Measurements from ENCODE around the gene PRDM4.

GRCh38 chr12:107732365-107732764 lies 28.6 kb downstream of the PRDM4 start:
- TF ChIP-seq GATA2 (IDR thresholded peaks at IDR 0.05; ENCODE audit: low read depth, low read length) (no peak), GATA3 (IDR thresholded peaks at IDR 0.05; ENCODE audit: low read depth, low read length) (no peak)

Measured in SH-SY5Y (cell line).